Activated naive CD8-positive, alpha-beta T cell treated with anti-CD3 and anti-CD28 coated beads, Interleukin-2, amount 10 ng/mL, durations not matched to agents 7 days and 5 days (primary cell): ENCODE data around the gene KIRREL2. TPM values are rescaled to one million over a fixed set of nuclear protein-coding genes. Genes with fewer than 3 reads are reported as not detected.
"Not testable (repeated sequence)": the region's sequence is repeated elsewhere in the genome, so short reads cannot be mapped to it uniquely, and the experiment has no call there.

Experiments used
- ATAC-seq: fragments of 150-1000 bp; cut with Tn5 transposase; one replicate; pipeline ENCODE4 v1.10.0; 2021; ENCODE audit warnings: low read depth, moderate library complexity
- POLR2A ChIA-PET: fragments of 350-600 bp; sonication (Branson Sonifier 250); formaldehyde crosslinking; loops from one replicate; lab custom pipeline; 2021; ENCODE audit warnings: antibody characterized with exemption; lab: Charles Lee
- DNase-seq: peaks from one replicate; pipeline ENCODE4 v3.0.0; 2021
- H3K27ac Mint-ChIP-seq: one replicate; pipeline ENCODE4 v1.8.0; 2022; ENCODE audit warnings: mild to moderate bottlenecking, mixed read lengths
- H3K27me3 Mint-ChIP-seq: one replicate; pipeline ENCODE4 v1.8.0; 2022; ENCODE audit warnings: mild to moderate bottlenecking, moderate library complexity, mixed read lengths
- H3K36me3 Mint-ChIP-seq: one replicate; pipeline ENCODE4 v1.8.0; 2021; ENCODE audit warnings: mild to moderate bottlenecking, mixed read lengths
- H3K4me1 Mint-ChIP-seq: one replicate; pipeline ENCODE4 v1.8.0; 2021; ENCODE audit warnings: mixed read lengths
- H3K4me3 Mint-ChIP-seq: one replicate; pipeline ENCODE4 v1.8.0; 2022; ENCODE audit warnings: mild to moderate bottlenecking, moderate library complexity, mixed read lengths
- H3K9me3 Mint-ChIP-seq: one replicate; pipeline ENCODE4 v1.8.0; 2021; ENCODE audit warnings: mixed read lengths
- total RNA-seq, 2 experiments: library from RNA; stranded (reverse); gene quantifications; one replicate each; pipeline ENCODE4 v1.2.3, GENCODE V29; 2021

The KIRREL2 gene
- total RNA-seq, 2 experiments from 2014 or later = 2.9 to 3.0 TPM

- H3K27ac Mint-ChIP-seq = no peak overlapping the region
- no peaks in the 10 kb centered on the region for H3K36me3 Mint-ChIP-seq
- no peak for ATAC-seq
- no peaks in the 10 kb centered on the region for H3K9me3 Mint-ChIP-seq
- peaks cover 7% of the 10 kb centered on the region for H3K27me3 Mint-ChIP-seq
- no peaks in the 10 kb centered on the region for H3K4me1 Mint-ChIP-seq
- no peak overlapping the region for H3K4me3 Mint-ChIP-seq
- POLR2A ChIA-PET = no interaction called here
- no peak for DNase-seq
Observed at GRCh38 chr19:35832054-35832453, 24.7 kb upstream of the KIRREL2 start.

GRCh38 chr19:35833972-35834371, 22.7 kb upstream of the KIRREL2 start:
- POLR2A ChIA-PET = interaction anchor here (0.6 kb wide), 1 partner anchor 24 kb away, joined by 3 read pairs; no protein-coding TSS in a partner anchor
- DNase-seq (no peak), ATAC-seq (no peak)
- Mint-ChIP-seq H3K27ac (no peak overlapping the region), H3K36me3 (no peaks in the 10 kb centered on the region), H3K4me3 (no peak overlapping the region), H3K27me3 (peaks cover 10% of the 10 kb centered on the region), H3K4me1 (no peaks in the 10 kb centered on the region), H3K9me3 (no peaks in the 10 kb centered on the region)

- H3K36me3 Mint-ChIP-seq, H3K27ac Mint-ChIP-seq, ATAC-seq, H3K4me3 Mint-ChIP-seq, H3K4me1 Mint-ChIP-seq, DNase-seq, H3K9me3 Mint-ChIP-seq: not testable (repeated sequence)
- POLR2A ChIA-PET = interaction anchor here (0.7 kb wide), 1 partner anchor 33 kb away, joined by 3 read pairs; no protein-coding TSS in a partner anchor
- peaks cover 10% of the 10 kb centered on the region for H3K27me3 Mint-ChIP-seq
Observed at GRCh38 chr19:35836096-35836495, 20.6 kb upstream of the KIRREL2 start.

GRCh38 chr19:35841961-35842595, 14.6 kb upstream of the KIRREL2 start:
- Mint-ChIP-seq H3K4me1 (peaks cover 8% of the 10 kb centered on the region), H3K27ac (no peak overlapping the region), H3K36me3 (no peaks in the 10 kb centered on the region), H3K9me3 (peaks cover 4% of the 10 kb centered on the region), H3K4me3 (no peak overlapping the region), H3K27me3 (peaks cover 54% of the 10 kb centered on the region)
- ATAC-seq = no peak
- DNase-seq = no peak
- POLR2A ChIA-PET = no interaction called here

GRCh38 chr19:35842666-35843272, 13.9 kb upstream of the KIRREL2 start:
- Mint-ChIP-seq H3K4me3 (no peak overlapping the region), H3K27me3 (peaks cover 56% of the 10 kb centered on the region)
- POLR2A ChIA-PET = no interaction called here

GRCh38 chr19:35843676-35844481, 12.8 kb upstream of the KIRREL2 start:
- POLR2A ChIA-PET = no interaction called here
- no peak overlapping the region for H3K27ac Mint-ChIP-seq
- ATAC-seq (no peak), DNase-seq (no peak)
- peaks cover 4% of the 10 kb centered on the region for H3K9me3 Mint-ChIP-seq
- H3K27me3 Mint-ChIP-seq = peaks cover 58% of the 10 kb centered on the region
- no peaks in the 10 kb centered on the region for H3K36me3 Mint-ChIP-seq
- H3K4me1 Mint-ChIP-seq = peaks cover 8% of the 10 kb centered on the region
- no peak overlapping the region for H3K4me3 Mint-ChIP-seq

More at GRCh38 chr19:35842666-35843272, 13.9 kb upstream of the KIRREL2 start:
- Mint-ChIP-seq H3K4me1 (peaks cover 8% of the 10 kb centered on the region), H3K9me3 (peaks cover 4% of the 10 kb centered on the region), H3K36me3 (no peaks in the 10 kb centered on the region), H3K27ac (no peak overlapping the region)
- DNase-seq (no peak), ATAC-seq (no peak)

- H3K4me1 Mint-ChIP-seq = peaks cover 8% of the 10 kb centered on the region
- H3K9me3 Mint-ChIP-seq = peaks cover 4% of the 10 kb centered on the region
- POLR2A ChIA-PET = no interaction called here
- ATAC-seq = no peak
- peak overlapping the region; percentile 71 for H3K4me3 Mint-ChIP-seq
- peaks cover 63% of the 10 kb centered on the region for H3K27me3 Mint-ChIP-seq
- DNase-seq = no peak
- H3K36me3 Mint-ChIP-seq = no peaks in the 10 kb centered on the region
- H3K27ac Mint-ChIP-seq = no peak overlapping the region
Observed at GRCh38 chr19:35844482-35845214, 12.1 kb upstream of the KIRREL2 start.

- no peaks in the 10 kb centered on the region for H3K36me3 Mint-ChIP-seq
- DNase-seq (no peak), ATAC-seq (peak; percentile 40)
- H3K9me3 Mint-ChIP-seq = peaks cover 4% of the 10 kb centered on the region
- peaks cover 63% of the 10 kb centered on the region for H3K27me3 Mint-ChIP-seq
- POLR2A ChIA-PET = no interaction called here
- H3K4me1 Mint-ChIP-seq = peaks cover 8% of the 10 kb centered on the region
- H3K27ac Mint-ChIP-seq = no peak overlapping the region
- H3K4me3 Mint-ChIP-seq = peak overlapping the region; percentile 71
Observed at GRCh38 chr19:35845215-35846037, 11.3 kb upstream of the KIRREL2 start.

GRCh38 chr19:35846038-35846668, 10.6 kb upstream of the KIRREL2 start:
- ATAC-seq (peak; percentile 30), DNase-seq (no peak)
- Mint-ChIP-seq H3K36me3 (no peaks in the 10 kb centered on the region), H3K9me3 (peaks cover 4% of the 10 kb centered on the region), H3K4me1 (peaks cover 9% of the 10 kb centered on the region), H3K4me3 (peak overlapping the region; percentile 37), H3K27me3 (peaks cover 63% of the 10 kb centered on the region), H3K27ac (no peak overlapping the region)
- POLR2A ChIA-PET = no interaction called here

- POLR2A ChIA-PET = no interaction called here
- H3K36me3 Mint-ChIP-seq = no peaks in the 10 kb centered on the region
- H3K27ac Mint-ChIP-seq = no peak overlapping the region
- no peak for DNase-seq
- H3K9me3 Mint-ChIP-seq = peaks cover under 1% of the 10 kb centered on the region
- peaks cover 69% of the 10 kb centered on the region for H3K27me3 Mint-ChIP-seq
- H3K4me3 Mint-ChIP-seq = no peak overlapping the region
- peaks cover 11% of the 10 kb centered on the region for H3K4me1 Mint-ChIP-seq
- no peak for ATAC-seq
Observed at GRCh38 chr19:35847911-35848310, 8.8 kb upstream of the KIRREL2 start.

- no peak for DNase-seq
- H3K9me3 Mint-ChIP-seq = no peaks in the 10 kb centered on the region
- H3K4me1 Mint-ChIP-seq = peaks cover 11% of the 10 kb centered on the region
- no peak overlapping the region for H3K4me3 Mint-ChIP-seq
- no peak for ATAC-seq
- POLR2A ChIA-PET = no interaction called here
- peaks cover 67% of the 10 kb centered on the region for H3K27me3 Mint-ChIP-seq
- H3K36me3 Mint-ChIP-seq = no peaks in the 10 kb centered on the region
- H3K27ac Mint-ChIP-seq = no peak overlapping the region
Observed at GRCh38 chr19:35848486-35848885, 8.2 kb upstream of the KIRREL2 start.

- H3K4me3 Mint-ChIP-seq = no peak overlapping the region
- peaks cover 11% of the 10 kb centered on the region for H3K4me1 Mint-ChIP-seq
- H3K36me3 Mint-ChIP-seq = no peaks in the 10 kb centered on the region
- ATAC-seq = no peak
- no peaks in the 10 kb centered on the region for H3K9me3 Mint-ChIP-seq
- H3K27ac Mint-ChIP-seq = no peak overlapping the region
- POLR2A ChIA-PET = no interaction called here
- DNase-seq = no peak
- H3K27me3 Mint-ChIP-seq = peaks cover 62% of the 10 kb centered on the region
Observed at GRCh38 chr19:35848919-35849505, 7.7 kb upstream of the KIRREL2 start.
